Stimulated activated CD8-positive, alpha-beta memory T cell treated with anti-CD3 and anti-CD28 coated beads, Interleukin-4, amount 100 ng/mL, for 4 hours (primary cell): Measurements from ENCODE around the gene PEMT.

Experiments used
- DNase-seq, 2 donors: peaks; one replicate each; pipeline ENCODE4 v3.0.0-alpha.2; 2020; ENCODE audit warnings: low read depth in 2 of 2, low spot score in 1 of 2

PEMT gene

DNA sequence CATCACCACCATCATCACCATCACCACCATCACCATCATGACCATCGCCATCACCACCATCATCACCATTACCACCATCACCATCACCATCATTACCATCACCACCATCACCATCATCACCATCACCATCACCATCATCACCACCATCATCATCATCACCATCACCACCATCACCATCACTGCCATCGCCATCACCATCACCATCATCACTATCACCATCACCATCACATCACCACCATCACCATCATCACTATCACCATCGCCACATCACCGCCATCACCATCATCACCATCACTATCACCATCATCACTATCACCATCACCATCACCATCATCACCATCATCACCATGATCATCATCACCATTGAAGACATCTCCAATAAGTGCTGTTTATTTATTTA lies 131.5 kb downstream of the PEMT start:
- DNase-seq = no peak

DNA sequence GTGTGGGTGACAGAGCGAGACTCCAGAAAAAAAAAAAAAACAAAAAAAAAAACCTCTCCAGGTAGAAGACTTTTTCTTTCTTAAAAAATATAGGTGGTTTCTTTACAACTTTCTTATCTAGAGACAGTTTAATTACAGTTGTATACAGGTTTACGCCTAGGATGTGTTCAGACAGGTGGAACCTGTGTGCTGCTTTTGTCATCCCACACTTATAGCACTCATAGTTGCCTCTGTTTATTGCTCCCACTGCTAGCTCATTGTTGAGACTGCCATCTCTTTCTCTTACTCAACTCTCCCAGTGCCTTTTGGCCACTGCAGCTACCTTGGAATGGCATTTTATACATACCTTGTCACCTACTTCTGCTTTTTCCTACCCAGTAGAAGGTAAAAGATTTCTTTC lies 133.8 kb downstream of the PEMT start:
- DNase-seq = no peak

DNA sequence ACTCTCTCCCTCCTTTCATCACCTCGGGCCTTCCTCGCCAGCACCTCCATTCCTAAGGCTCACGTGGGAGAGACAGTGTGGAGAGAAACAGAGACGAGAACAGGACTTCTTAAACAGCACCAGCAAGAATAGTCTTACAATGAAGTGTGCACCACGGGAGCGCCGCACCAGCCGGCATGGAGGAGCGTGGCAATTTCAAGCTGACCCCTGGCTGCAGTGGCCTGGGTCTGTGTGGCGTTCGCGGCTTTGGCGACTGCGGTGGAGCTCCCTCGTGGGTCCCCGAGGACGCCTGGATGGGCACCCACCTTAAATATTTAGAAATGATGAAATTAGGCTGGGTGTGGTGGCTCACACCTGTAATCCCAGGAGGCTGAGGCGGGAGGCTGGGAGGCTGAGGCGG lies 135.3 kb downstream of the PEMT start:
- DNase-seq = no peak
